ENCODE measurements around the gene JADE2.

The JADE2 gene

GRCh38 chr5:134570365-134570758 is 44.9 kb downstream of the JADE2 start:
- no peak for DNase-seq (ENCODE audit: low read depth)

- no peak for DNase-seq (ENCODE audit: low read depth)
These were observed 45.4 kb downstream of the JADE2 start for GRCh38 chr5:134570886-134571285.

- no peak for DNase-seq (ENCODE audit: low read depth)
These were observed 46.4 kb downstream of the JADE2 start for GRCh38 chr5:134571693-134572405.

DNA sequence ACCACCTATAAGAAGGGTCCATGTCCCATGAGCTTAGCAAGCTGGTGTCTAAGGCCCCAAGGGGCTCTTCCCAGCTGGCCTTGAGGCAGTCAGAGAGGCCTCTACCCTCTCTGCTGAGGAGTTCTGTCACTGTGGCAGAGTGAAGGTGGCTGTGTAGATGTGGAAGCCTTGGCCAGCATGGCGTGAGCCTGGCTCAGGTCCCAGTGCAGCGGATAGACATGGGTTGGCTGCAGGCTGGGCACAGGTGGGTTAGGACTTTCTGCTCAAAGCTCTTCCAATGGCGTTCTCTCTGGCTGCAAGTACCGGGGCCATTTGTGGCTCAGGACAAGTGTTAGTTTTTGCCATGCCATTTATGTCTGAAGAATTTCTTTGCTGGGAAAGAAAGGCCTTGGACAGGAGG is 47.3 kb downstream of the JADE2 start:
- no peak for DNase-seq (ENCODE audit: low read depth)

DNA sequence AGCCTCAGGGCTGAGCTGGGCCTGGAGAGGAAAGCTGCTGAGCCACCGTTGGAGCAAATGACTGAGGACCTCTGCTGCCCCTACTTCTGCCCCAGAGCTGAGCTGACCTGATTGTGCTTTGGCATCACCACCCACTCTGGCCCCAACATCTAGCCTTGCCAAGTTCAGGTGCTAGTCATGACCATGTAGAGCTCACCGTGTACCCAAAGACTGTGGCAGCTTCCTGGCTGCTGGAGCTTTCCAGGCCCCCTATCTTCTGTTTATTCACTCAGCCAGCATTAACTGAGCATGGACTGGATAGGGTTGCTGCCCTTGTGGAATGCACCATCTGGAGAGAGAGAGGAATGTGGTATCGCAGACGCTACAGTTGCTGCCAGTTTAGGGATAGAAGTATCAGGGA is 49.1 kb downstream of the JADE2 start:
- DNase-seq (ENCODE audit: low read depth), result no peak

GRCh38 chr5:134575316-134575715 is 49.8 kb downstream of the JADE2 start:
- DNase-seq (ENCODE audit: low read depth), result no peak

DNA sequence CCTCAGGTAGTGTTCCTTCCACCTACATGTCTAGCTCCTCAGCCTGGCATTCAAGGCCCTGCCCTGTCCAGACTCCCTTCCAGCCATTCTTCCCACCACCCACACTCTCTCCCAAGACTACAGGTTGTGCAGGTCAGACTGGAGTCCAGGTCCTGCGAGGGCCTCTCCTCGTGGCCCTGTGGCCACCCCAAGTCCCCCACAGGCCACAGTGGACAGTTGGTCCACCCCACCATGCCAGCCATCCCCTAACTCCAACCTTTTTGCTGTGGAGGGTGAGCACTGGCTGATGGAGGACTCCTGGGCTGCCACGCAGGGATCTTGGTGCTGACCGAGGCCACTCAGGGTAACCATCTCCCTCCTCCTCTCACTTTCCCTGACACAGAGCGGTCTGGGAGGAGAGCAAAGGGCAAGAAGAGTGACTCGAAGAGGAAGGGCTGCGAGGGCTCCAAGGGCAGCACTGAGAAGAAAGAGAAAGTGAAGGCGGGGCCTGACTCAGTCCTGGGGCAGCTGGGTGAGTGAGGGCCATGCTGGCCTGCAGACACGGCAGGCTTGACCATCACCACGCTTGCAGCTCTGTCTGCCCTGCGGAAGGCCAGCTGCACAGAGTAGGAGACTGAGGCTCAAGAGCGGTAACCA is 51.0 kb downstream of the JADE2 start:
- DNase-seq (ENCODE audit: low read depth), result no peak

GRCh38 chr5:134577022-134577795 is 51.7 kb downstream of the JADE2 start:
- DNase-seq (ENCODE audit: low read depth), result no peak

DNA sequence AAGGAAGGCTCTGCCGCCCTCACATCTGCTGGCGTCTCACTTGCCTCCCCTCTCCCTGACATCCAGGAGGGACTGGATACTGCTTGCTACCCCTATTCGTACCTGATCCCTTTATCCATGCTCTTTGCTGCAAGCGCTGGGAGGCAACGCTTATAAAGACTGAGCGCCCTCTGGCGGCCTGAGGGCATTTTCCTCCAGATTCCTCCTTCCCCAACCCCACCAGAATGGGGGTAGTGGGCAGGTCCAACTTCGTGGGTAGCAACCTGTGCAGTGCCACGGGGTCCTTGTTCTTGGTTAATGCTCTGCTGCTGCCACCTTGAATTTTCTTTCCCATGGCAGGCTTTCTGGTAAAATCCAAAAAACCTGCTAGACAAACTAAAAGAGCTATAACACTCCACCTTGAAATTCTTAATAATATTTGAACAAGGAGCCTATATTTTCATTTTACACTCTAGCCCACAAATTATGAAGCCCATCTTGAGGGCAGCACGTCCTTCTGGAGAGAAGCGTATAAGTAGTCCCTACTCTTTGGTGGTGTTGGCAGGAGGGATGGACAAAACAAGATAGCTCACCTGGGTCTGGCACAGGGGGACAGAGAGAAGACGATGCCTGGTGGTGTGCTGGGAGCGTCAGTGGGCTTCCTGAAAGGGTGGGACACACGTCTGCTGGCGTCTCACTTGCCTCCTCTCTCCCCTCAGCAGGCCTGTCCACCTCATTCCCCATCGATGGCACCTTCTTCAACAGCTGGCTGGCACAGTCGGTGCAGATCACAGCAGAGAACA is 52.5 kb downstream of the JADE2 start:
- DNase-seq (ENCODE audit: low read depth), result peak; percentile 35

GRCh38 chr5:134578578-134579283 is 53.3 kb downstream of the JADE2 start:
- no peak for DNase-seq (ENCODE audit: low read depth)

GRCh38 chr5:134579284-134579771 is 53.9 kb downstream of the JADE2 start:
- no peak for DNase-seq (ENCODE audit: low read depth)

DNA sequence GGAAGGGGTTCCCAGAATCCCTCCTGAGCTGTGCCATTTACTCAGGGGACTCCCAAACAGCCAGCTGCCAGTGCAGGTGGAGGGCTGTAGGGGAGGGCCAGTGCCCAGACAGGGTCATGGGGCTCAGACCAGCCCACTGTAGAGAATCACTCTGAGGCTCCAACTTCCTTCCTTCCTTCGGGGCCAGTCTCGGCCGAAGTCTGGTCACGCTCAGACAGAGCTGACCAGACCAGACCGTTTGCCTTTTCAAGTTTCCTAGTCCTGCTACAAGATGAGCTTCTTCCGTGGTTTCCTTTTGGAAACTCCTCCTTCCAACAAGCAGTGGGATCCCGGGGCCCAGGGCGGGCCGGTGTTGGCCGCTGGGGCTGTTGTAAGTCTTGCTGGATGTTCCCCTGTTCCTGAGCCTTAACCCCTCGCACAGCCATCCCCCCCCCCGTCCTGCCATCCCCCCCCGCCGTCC is 54.6 kb downstream of the JADE2 start:
- no peak for DNase-seq (ENCODE audit: low read depth)

DNA sequence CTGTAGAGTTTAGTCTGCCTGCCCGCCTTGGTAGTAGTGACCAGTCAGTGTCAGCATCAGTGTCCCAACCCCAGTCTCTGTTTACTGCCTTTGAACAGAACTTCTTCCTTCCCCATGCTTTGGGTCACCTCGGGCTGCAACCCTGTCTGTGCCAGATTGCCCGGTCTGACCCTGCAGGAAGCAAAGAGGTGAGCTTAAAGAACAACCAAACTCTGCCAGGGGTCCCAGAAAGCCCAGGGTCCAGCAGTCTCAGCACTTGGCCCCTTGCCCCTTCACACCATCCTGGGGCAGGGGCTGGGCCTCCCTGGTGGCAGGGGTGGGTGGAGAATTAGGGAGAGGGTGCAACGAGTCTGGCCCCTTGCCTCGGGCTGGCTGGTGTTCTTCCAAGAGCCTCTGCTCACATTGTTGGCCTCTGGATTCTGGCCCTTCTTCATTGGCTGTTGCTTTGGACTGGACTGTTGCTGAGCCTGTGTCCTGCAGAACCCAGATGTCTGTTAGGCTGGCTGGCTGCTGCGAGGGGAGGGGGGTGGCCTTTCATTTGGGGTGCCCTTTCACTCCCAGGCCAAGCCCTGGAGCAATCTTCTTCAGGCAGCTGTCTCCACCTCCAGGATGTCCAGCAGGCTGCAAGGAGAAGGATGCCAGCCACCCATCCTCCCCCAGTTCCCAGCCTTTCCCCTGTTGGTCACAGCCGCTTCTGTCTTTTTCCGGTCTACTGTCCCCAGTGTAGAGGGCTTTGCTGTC is 55.9 kb downstream of the JADE2 start:
- no peak for DNase-seq (ENCODE audit: low read depth)

GRCh38 chr5:134582281-134582680 is 56.8 kb downstream of the JADE2 start:
- no peak for DNase-seq (ENCODE audit: low read depth)

- DNase-seq (ENCODE audit: low read depth), result no peak
These were observed 57.5 kb downstream of the JADE2 start for GRCh38 chr5:134582941-134583340.

GRCh38 chr5:134583766-134584165 is 58.3 kb downstream of the JADE2 start:
- no peak for DNase-seq (ENCODE audit: low read depth)

DNA sequence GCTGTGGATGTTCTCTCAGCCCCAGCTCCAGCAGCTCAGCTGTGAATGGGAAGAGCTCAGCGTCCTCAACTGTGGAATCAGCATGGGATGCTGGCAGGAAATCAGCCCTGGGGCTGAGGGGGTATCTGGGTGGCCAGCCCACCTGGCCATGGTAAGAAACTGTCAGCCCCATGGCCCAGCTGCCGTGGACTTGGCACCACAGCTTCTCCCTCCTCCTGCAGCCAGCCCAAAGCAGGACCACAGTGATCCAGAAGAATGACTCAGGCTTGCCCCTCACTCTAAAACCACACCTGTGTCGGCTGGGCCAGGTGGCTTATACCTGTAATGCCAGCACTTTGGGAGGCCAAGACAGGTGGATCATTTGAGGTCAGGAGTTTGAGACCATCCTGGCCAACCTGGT is 59.2 kb downstream of the JADE2 start:
- DNase-seq (ENCODE audit: low read depth), result no peak

DNA sequence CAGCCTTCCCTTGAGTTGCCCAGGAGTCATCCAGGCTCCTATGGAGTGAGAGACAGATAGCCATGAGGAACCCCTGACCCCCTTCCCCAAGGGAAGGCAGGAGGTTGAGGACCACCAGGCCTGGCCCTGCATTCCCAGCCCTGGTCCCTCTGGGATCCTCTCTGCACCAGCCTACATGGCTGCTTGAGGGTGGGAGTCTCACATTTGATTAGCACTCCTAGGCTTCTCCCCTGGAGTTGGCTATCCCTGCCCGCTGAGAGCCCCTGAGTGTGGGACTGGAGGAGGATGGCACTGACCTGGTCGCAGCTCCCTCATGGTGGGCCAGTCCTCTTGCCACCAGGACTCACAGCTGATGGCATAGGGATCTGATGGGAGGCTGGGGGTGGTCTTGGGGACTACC is 60.5 kb downstream of the JADE2 start:
- DNase-seq (ENCODE audit: low read depth), result no peak

DNA sequence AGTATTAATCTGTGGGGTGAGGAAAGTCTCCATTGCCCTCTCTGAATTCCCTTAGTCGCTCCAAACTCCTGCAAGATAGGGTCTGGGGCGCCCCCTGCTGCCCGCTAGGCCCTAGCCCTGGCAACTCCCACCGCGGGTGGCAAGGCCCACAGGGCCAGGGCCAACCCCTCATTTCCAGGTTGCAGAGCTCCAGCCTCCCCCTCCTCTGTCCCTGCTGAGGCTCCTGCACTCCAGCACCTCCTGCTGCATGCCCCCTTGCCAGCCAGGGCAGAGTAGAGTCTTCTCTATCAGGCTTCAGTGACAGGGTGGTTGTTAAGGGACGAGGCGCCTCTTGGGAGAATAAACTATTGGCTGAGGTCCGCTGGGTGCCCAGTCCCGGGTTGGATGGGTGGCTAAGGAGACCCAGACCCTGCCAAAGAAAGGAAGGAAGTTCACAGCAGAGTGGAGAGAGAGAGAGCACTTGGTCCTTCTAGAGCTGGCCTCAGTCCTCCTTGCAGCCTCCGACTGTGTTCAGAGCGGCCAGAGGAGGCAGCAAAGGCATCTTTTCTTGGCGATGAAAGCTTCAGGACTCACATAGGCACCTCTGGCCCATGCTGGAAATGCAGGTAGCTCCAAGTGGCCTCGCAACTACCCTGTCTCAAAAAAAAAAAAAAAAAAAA is 61.5 kb downstream of the JADE2 start:
- DNase-seq (ENCODE audit: low read depth), result peak; percentile 48

GRCh38 chr5:134590992-134591659 is 65.7 kb downstream of the JADE2 start:
- no peak for DNase-seq (ENCODE audit: low read depth)
